Neural progenitor cell (in vitro differentiated cells): Measurements from ENCODE around the gene GRIK5. TPM values are rescaled to one million over a fixed set of nuclear protein-coding genes. Genes with fewer than 3 reads are reported as not detected.

Source experiments
- DNase-seq: peaks from one replicate; pipeline ENCODE4 v3.0.0-alpha.2; 2016; ENCODE audit warnings: low spot score
- H2AFZ ChIP-seq: fragments of 200-600 bp; sonication (generic); replicated peaks from 2 replicates; pipeline ENCODE4 v1.6.1; 2016; ENCODE audit warnings: antibody characterized with exemption
- H3F3A ChIP-seq: fragments of 200-600 bp; sonication (generic); 2 replicates; pipeline ENCODE4 v1.6.1; 2016; ENCODE audit warnings: antibody characterized with exemption, low read depth
- H3K27ac ChIP-seq: fragments of 200-600 bp; sonication (generic); 2 replicates; pipeline ENCODE4 v1.5.1; 2016; ENCODE audit warnings: mild to moderate bottlenecking
- H3K27me3 ChIP-seq: fragments of 200-600 bp; sonication (generic); 2 replicates; pipeline ENCODE4 v1.6.1; 2016; ENCODE audit warnings: mild to moderate bottlenecking, moderate library complexity
- H3K36me3 ChIP-seq: fragments of 200-600 bp; sonication (generic); 2 replicates; pipeline ENCODE4 v1.5.1; 2016
- H3K4me1 ChIP-seq: fragments of 200-600 bp; sonication (generic); 2 replicates; pipeline ENCODE4 v1.6.1; 2016; ENCODE audit warnings: mixed run types
- H3K4me2 ChIP-seq: fragments of 200-600 bp; sonication (generic); 2 replicates; pipeline ENCODE4 v1.6.1; 2016
- H3K4me3 ChIP-seq: fragments of 200-600 bp; sonication (generic); 2 replicates; pipeline ENCODE4 v1.5.1; 2016
- H3K79me2 ChIP-seq: fragments of 200-600 bp; sonication (generic); 2 replicates; pipeline ENCODE4 v1.6.1; 2016; ENCODE audit warnings: low read depth
- H3K9ac ChIP-seq: fragments of 200-600 bp; sonication (generic); 2 replicates; pipeline ENCODE4 v1.6.1; 2016
- H3K9me3 ChIP-seq: fragments of 200-600 bp; sonication (generic); 2 replicates; pipeline ENCODE4 v1.5.1; 2016; ENCODE audit warnings: low read depth
- H4K20me1 ChIP-seq: fragments of 200-600 bp; sonication (generic); 2 replicates; pipeline ENCODE4 v1.6.1; 2016; ENCODE audit warnings: low read depth
- H3K27ac Mint-ChIP-seq: 3 replicates; pipeline ENCODE4 v1.8.0; 2021; ENCODE audit warnings: mixed read lengths
- H3K27me3 Mint-ChIP-seq: 2 replicates; pipeline ENCODE4 v1.8.0; 2022; ENCODE audit warnings: low read depth, mild to moderate bottlenecking, inconsistent platforms, moderate library complexity, mixed read lengths; ENCODE audit not compliant: insufficient read depth
- H3K36me3 Mint-ChIP-seq: 3 replicates; pipeline ENCODE4 v1.8.0; 2021; ENCODE audit warnings: mixed read lengths
- H3K4me1 Mint-ChIP-seq: 3 replicates; pipeline ENCODE4 v1.8.0; 2021; ENCODE audit warnings: mixed read lengths
- H3K4me3 Mint-ChIP-seq: 3 replicates; pipeline ENCODE4 v1.8.0; 2021; ENCODE audit warnings: mild to moderate bottlenecking, moderate library complexity, mixed read lengths
- H3K9me3 Mint-ChIP-seq: 3 replicates; pipeline ENCODE4 v1.8.0; 2020; ENCODE audit warnings: mixed read lengths
- CTCF ChIP-seq: fragments of 200-600 bp; sonication (generic); IDR thresholded peaks from 2 replicates; pipeline ENCODE4 v1.5.1; 2017; ENCODE audit warnings: antibody characterized with exemption, mild to moderate bottlenecking
- EZH2 ChIP-seq: fragments of 200-600 bp; sonication (generic); IDR thresholded peaks from 2 replicates; pipeline ENCODE4 v1.6.1; 2017; ENCODE audit warnings: antibody characterized with exemption, mild to moderate bottlenecking, moderate library complexity
- EZH2phosphoT487 ChIP-seq: fragments of 200-600 bp; sonication (generic); IDR thresholded peaks from 2 replicates; pipeline ENCODE4 v1.6.1; 2017; ENCODE audit warnings: antibody characterized with exemption
- total RNA-seq: library from RNA; depleted of rRNA; stranded (reverse); fragments of >200 nt; gene quantifications from 2 replicates; pipeline ENCODE4 v1.2.3, GENCODE V29; 2015; ENCODE audit warnings: low replicate concordance

Gene GRIK5
- total RNA-seq, 1 donor from 2014 or later, result 5.8 TPM

GRCh38 chr19:42067315-42067888 lies 2.6 kb downstream of the GRIK5 start:
- Histone ChIP-seq H3K4me3 (peak overlapping the region; percentile 64), H2AFZ (no peak overlapping the region), H3K4me2 (peak overlapping the region; percentile 83), H3K79me2 (peaks cover 38% of the 10 kb centered on the region), H3K36me3 (no peaks in the 10 kb centered on the region), H4K20me1 (peaks cover 35% of the 10 kb centered on the region), H3K27ac (no peak overlapping the region), H3K27me3 (no peaks in the 10 kb centered on the region), H3F3A (peaks cover 10% of the 10 kb centered on the region), H3K9ac (no peak overlapping the region), H3K4me1 (peaks cover 20% of the 10 kb centered on the region), H3K9me3 (no peaks in the 10 kb centered on the region)
- no peak for TF ChIP-seq EZH2
- no peak for TF ChIP-seq EZH2phosphoT487
- TF ChIP-seq CTCF, result no peak
- Mint-ChIP-seq H3K27ac (no peak overlapping the region), H3K4me3 (no peak overlapping the region), H3K27me3 (peaks cover 8% of the 10 kb centered on the region), H3K9me3 (no peaks in the 10 kb centered on the region), H3K4me1 (peaks cover 10% of the 10 kb centered on the region), H3K36me3 (no peaks in the 10 kb centered on the region)
- no peak for DNase-seq

GRCh38 chr19:42066075-42066754 lies 3.8 kb downstream of the GRIK5 start:
- Histone ChIP-seq H3K9me3 (no peaks in the 10 kb centered on the region), H3F3A (peaks cover 10% of the 10 kb centered on the region), H3K36me3 (no peaks in the 10 kb centered on the region), H3K4me1 (peaks cover 20% of the 10 kb centered on the region), H2AFZ (no peak overlapping the region), H3K27ac (no peak overlapping the region), H4K20me1 (peaks cover 35% of the 10 kb centered on the region), H3K4me3 (no peak overlapping the region), H3K4me2 (no peak overlapping the region), H3K9ac (no peak overlapping the region), H3K79me2 (peaks cover 38% of the 10 kb centered on the region), H3K27me3 (no peaks in the 10 kb centered on the region)
- H3K9me3 Mint-ChIP-seq, result no peaks in the 10 kb centered on the region
- peaks cover 3% of the 10 kb centered on the region for H3K27me3 Mint-ChIP-seq
- H3K4me1 Mint-ChIP-seq, result peaks cover 8% of the 10 kb centered on the region
- H3K36me3 Mint-ChIP-seq, result peaks cover 6% of the 10 kb centered on the region
- no peak overlapping the region for H3K4me3 Mint-ChIP-seq
- DNase-seq, result peak; percentile 70
- no peak for TF ChIP-seq CTCF
- TF ChIP-seq EZH2, result no peak
- TF ChIP-seq EZH2phosphoT487, result no peak
- no peak overlapping the region for H3K27ac Mint-ChIP-seq

- no peaks in the 10 kb centered on the region for H3K9me3 ChIP-seq
- no peaks in the 10 kb centered on the region for H3K9me3 Mint-ChIP-seq
- DNase-seq, result no peak
- peaks cover 16% of the 10 kb centered on the region for H3K4me1 ChIP-seq
- H3K79me2 ChIP-seq, result peaks cover 38% of the 10 kb centered on the region
- H3K4me3 ChIP-seq, result no peak overlapping the region
- no peak overlapping the region for H3K27ac Mint-ChIP-seq
- H3K36me3 ChIP-seq, result no peaks in the 10 kb centered on the region
- TF ChIP-seq EZH2phosphoT487 (no peak), EZH2 (no peak), CTCF (no peak)
- H3K36me3 Mint-ChIP-seq, result peaks cover 6% of the 10 kb centered on the region
- H3K4me1 Mint-ChIP-seq, result peaks cover 3% of the 10 kb centered on the region
- no peak overlapping the region for H3K9ac ChIP-seq
- H3K4me3 Mint-ChIP-seq, result no peak overlapping the region
- H3K27me3 ChIP-seq, result no peaks in the 10 kb centered on the region
- H4K20me1 ChIP-seq, result peaks cover 35% of the 10 kb centered on the region
- peaks cover 7% of the 10 kb centered on the region for H3F3A ChIP-seq
- no peak overlapping the region for H3K4me2 ChIP-seq
- peaks cover 3% of the 10 kb centered on the region for H3K27me3 Mint-ChIP-seq
- H3K27ac ChIP-seq, result no peak overlapping the region
- H2AFZ ChIP-seq, result no peak overlapping the region
Measured at GRCh38 chr19:42065511-42065910, 4.5 kb downstream of the GRIK5 start.
